Keratinocyte (primary cell): ENCODE results near the gene MAPRE3. TPM values are rescaled to one million over a fixed set of nuclear protein-coding genes. Genes with fewer than 3 reads are reported as not detected.
"Not testable (repeated sequence)": the region's sequence is repeated elsewhere in the genome, so short reads cannot be mapped to it uniquely, and the experiment has no call there.

Experiments used
- DNase-seq: peaks from one replicate; pipeline ENCODE4 v3.0.0-alpha.2; 2011; ENCODE audit warnings: low read depth, missing footprints, low spot score
- FAIRE-seq: peaks from 2 replicates; lab custom pipeline; 2011; peaks lifted over from hg19 to GRCh38; lab: Jason Lieb, UNC
- H2AFZ ChIP-seq: 2 replicates; pipeline ENCODE4 v1.6.0; 2012; ENCODE audit warnings: low read length, control low read depth, inconsistent platforms; ENCODE audit not compliant: control insufficient read depth
- H3K27ac ChIP-seq: 2 replicates; pipeline ENCODE4 v1.5.1; 2011; ENCODE audit warnings: low read length; ENCODE audit not compliant: control insufficient read depth, insufficient read depth
- H3K27me3 ChIP-seq: 3 replicates; pipeline ENCODE4 v1.6.0; 2011; ENCODE audit warnings: low read length; ENCODE audit not compliant: control insufficient read depth, insufficient read depth; ENCODE audit errors: extremely low read depth
- H3K36me3 ChIP-seq, 2 experiments: 2 replicates in 1 of 2; 3 replicates in 1 of 2; pipeline ENCODE4 v1.5.1; 2011; ENCODE audit warnings: low read length in 2 of 2, mild to moderate bottlenecking in 1 of 2; ENCODE audit not compliant: control insufficient read depth in 2 of 2, insufficient read depth in 2 of 2; ENCODE audit errors: extremely low read depth in 1 of 2
- H3K4me1 ChIP-seq: 3 replicates; pipeline ENCODE4 v1.5.1; 2011; ENCODE audit warnings: low read length; ENCODE audit not compliant: control insufficient read depth, insufficient read depth; ENCODE audit errors: extremely low read depth
- H3K4me2 ChIP-seq: 3 replicates; pipeline ENCODE4 v1.6.0; 2011; ENCODE audit warnings: low read depth, low read length; ENCODE audit not compliant: control insufficient read depth, insufficient read depth; ENCODE audit errors: extremely low read depth
- H3K4me3 ChIP-seq, 3 experiments: fragments of 200-600 bp in 1 of 3; sonication (generic) in 1 of 3; 2 replicates in 2 of 3; 3 replicates in 1 of 3; pipeline ENCODE4 v1.5.1; 2011 to 2016; ENCODE audit warnings: low read length in 3 of 3, mild to moderate bottlenecking in 3 of 3, control low read depth in 2 of 3, inconsistent platforms in 1 of 3, low read depth in 1 of 3, mixed read lengths in 1 of 3, mixed run types in 1 of 3, moderate library complexity in 1 of 3; ENCODE audit not compliant: control insufficient read depth in 2 of 3, insufficient read depth in 2 of 3; ENCODE audit errors: extremely low read depth in 1 of 3
- H3K79me2 ChIP-seq: 2 replicates; pipeline ENCODE4 v1.6.0; 2012; ENCODE audit warnings: low read length; ENCODE audit not compliant: control insufficient read depth, insufficient read depth
- H3K9ac ChIP-seq: 3 replicates; pipeline ENCODE4 v1.6.0; 2011; ENCODE audit warnings: low read length; ENCODE audit not compliant: control insufficient read depth, insufficient read depth; ENCODE audit errors: extremely low read depth
- H3K9me1 ChIP-seq: 3 replicates; pipeline ENCODE4 v1.6.0; 2011; ENCODE audit warnings: low read length; ENCODE audit not compliant: control insufficient read depth, insufficient read depth; ENCODE audit errors: extremely low read depth
- H3K9me3 ChIP-seq: 2 replicates; pipeline ENCODE4 v1.5.1; 2012; ENCODE audit warnings: low read depth, low read length; ENCODE audit not compliant: control insufficient read depth
- H4K20me1 ChIP-seq: 3 replicates; pipeline ENCODE4 v1.6.0; 2011; ENCODE audit warnings: low read length; ENCODE audit not compliant: control insufficient read depth, insufficient read depth; ENCODE audit errors: extremely low read depth
- EZH2 ChIP-seq: IDR thresholded peaks from one replicate; pipeline ENCODE4 v1.6.1; 2012; ENCODE audit warnings: inconsistent platforms, mild to moderate bottlenecking, low read length, moderate library complexity
- dilution Hi-C: fragments of 300-500 bp; cut with MboI; formaldehyde crosslinking; loops from one replicate; pipeline ENCODE4 v1.7.0; 2020; ENCODE audit warnings: low sequenced_read_pairs; ENCODE audit not compliant: extremely low pct_ligation_motif_present
- polyA plus RNA-seq, 5 experiments: library from polyadenylated mRNA; depleted of rRNA in 3 of 5; stranded (reverse) in 3 of 5; stranded (forward) in 1 of 5; unstranded in 1 of 5; fragments of >200 nt; gene quantifications; 1 replicate in 1 of 5; 2 replicates in 3 of 5; 3 replicates in 1 of 5; pipeline versions ENCODE4 v1.2.1 to v1.2.3, GENCODE V29; 2011 to 2012; ENCODE audit warnings: missing spikeins in 2 of 5, low read depth in 1 of 5, low replicate concordance in 1 of 5
- TF ChIP-seq, protein P1 (sequence below), 3 experiments: IDR thresholded peaks in 1 of 3; conservative IDR thresholded peaks in 1 of 3; optimal IDR thresholded peaks in 1 of 3; 2 replicates in 2 of 3; 3 replicates in 1 of 3; pipeline versions ENCODE3 to v1.5.1; 2011; ENCODE audit warnings: low read length in 3 of 3, mild to moderate bottlenecking in 3 of 3, moderate library complexity in 2 of 3, control low read depth in 1 of 3, inconsistent platforms in 1 of 3; ENCODE audit not compliant: insufficient read depth in 2 of 3; ENCODE audit errors: extremely low read depth in 1 of 3

Gene MAPRE3
- polyA plus RNA-seq, 1 donor (not counting 4 experiments of a cell fraction or from before 2014, with no cell fraction given) = 12.6 TPM

DNA sequence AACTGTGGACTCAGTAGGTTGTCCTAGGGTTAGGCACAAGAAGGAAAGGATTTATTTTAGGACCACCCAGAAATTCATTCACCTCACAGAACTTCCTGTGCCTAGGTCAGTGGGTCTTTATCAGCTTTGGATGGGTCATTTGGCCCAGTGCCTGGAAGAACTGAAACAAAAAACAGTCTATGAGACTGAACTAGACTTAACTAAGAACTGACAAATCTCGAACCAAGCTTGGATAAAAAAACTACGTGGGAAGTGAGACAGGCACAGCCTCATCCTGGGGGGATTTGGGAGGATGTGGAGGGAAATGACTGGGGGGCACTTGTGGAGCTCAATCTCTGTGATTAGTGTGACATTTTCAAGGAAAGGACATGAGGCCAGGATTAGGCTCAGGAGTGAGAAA lies 103.3 kb downstream of the MAPRE3 start:
- Histone ChIP-seq H3K9me1 (no peaks in the 10 kb centered on the region), H3K4me3 (no peak overlapping the region), H2AFZ (no peak overlapping the region), H3K4me1 (peaks cover 23% of the 10 kb centered on the region), H3K36me3 (peaks cover 5 to 13% of the 10 kb centered on the region in 2 experiments), H3K4me2 (no peak overlapping the region), H3K9ac (no peak overlapping the region), H4K20me1 (no peaks in the 10 kb centered on the region), H3K79me2 (peaks cover 27% of the 10 kb centered on the region), H3K27me3 (no peaks in the 10 kb centered on the region), H3K9me3 (no peaks in the 10 kb centered on the region), H3K27ac (no peak overlapping the region)
- DNase-seq (no peak), FAIRE-seq (no peak)
- TF ChIP-seq EZH2 = no peak
- TF ChIP-seq, protein P1, sequence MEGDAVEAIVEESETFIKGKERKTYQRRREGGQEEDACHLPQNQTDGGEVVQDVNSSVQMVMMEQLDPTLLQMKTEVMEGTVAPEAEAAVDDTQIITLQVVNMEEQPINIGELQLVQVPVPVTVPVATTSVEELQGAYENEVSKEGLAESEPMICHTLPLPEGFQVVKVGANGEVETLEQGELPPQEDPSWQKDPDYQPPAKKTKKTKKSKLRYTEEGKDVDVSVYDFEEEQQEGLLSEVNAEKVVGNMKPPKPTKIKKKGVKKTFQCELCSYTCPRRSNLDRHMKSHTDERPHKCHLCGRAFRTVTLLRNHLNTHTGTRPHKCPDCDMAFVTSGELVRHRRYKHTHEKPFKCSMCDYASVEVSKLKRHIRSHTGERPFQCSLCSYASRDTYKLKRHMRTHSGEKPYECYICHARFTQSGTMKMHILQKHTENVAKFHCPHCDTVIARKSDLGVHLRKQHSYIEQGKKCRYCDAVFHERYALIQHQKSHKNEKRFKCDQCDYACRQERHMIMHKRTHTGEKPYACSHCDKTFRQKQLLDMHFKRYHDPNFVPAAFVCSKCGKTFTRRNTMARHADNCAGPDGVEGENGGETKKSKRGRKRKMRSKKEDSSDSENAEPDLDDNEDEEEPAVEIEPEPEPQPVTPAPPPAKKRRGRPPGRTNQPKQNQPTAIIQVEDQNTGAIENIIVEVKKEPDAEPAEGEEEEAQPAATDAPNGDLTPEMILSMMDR (optimal IDR thresholded peaks at IDR 0.05 in 1 of 3, IDR thresholded peaks at IDR 0.05 in 1 of 3, conservative IDR thresholded peaks at IDR 0.05 in 1 of 3; ENCODE audit: extremely low read depth in 1 of 3, insufficient read depth in 2 of 3, low read length in 3 of 3) = no peak
- dilution Hi-C loops = no loop called here

GRCh38 chr2:27074738-27075565 lies 104.5 kb downstream of the MAPRE3 start:
- Histone ChIP-seq H3K9ac (no peak overlapping the region), H3K9me3 (no peaks in the 10 kb centered on the region), H4K20me1 (no peaks in the 10 kb centered on the region), H3K36me3 (peaks cover under 1 to 2% of the 10 kb centered on the region in 2 experiments), H3K79me2 (peaks cover 15% of the 10 kb centered on the region), H3K9me1 (no peaks in the 10 kb centered on the region), H3K27ac (no peak overlapping the region), H3K27me3 (no peaks in the 10 kb centered on the region), H3K4me3 (no peak overlapping the region), H2AFZ (no peak overlapping the region), H3K4me1 (peaks cover 19% of the 10 kb centered on the region), H3K4me2 (no peak overlapping the region)
- no peak for DNase-seq
- dilution Hi-C loops = no loop called here
- FAIRE-seq = no peak
- TF ChIP-seq, protein P1 (optimal IDR thresholded peaks at IDR 0.05 in 1 of 3, IDR thresholded peaks at IDR 0.05 in 1 of 3, conservative IDR thresholded peaks at IDR 0.05 in 1 of 3; ENCODE audit: extremely low read depth in 1 of 3, insufficient read depth in 2 of 3, low read length in 3 of 3) = no peak
- TF ChIP-seq EZH2 = no peak

DNA sequence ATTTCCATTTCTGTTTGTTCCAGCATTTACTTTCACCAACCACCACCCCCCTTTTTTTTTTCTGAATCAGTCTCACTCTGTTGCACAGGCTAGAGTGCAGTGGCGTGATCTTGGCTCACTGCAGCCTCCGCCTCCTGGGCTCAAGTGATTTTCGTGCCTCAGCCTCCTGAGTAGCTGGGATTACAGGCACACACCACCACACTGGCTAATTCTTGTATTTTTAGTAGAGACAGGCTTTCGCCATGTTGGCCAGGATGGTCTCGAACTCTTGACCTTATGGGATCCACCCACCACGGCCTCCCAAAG lies 105.1 kb downstream of the MAPRE3 start:
- H3K79me2 ChIP-seq, H3K27me3 ChIP-seq, H4K20me1 ChIP-seq, H3K9me3 ChIP-seq, H3K27ac ChIP-seq, H3K36me3 ChIP-seq, FAIRE-seq, H2AFZ ChIP-seq, H3K4me2 ChIP-seq, DNase-seq, H3K4me3 ChIP-seq, H3K9ac ChIP-seq, H3K9me1 ChIP-seq, dilution Hi-C loops: not testable (repeated sequence)
- peaks cover 13% of the 10 kb centered on the region for H3K4me1 ChIP-seq
